Heart right ventricle (tissue), 16 donors: Measurements from ENCODE around the gene CAMK2N1. TPM values are rescaled to one million over a fixed set of nuclear protein-coding genes. Genes with fewer than 3 reads are reported as not detected.

ENCODE experiments used
- ATAC-seq, 8 donors: fragments of 200-7000 bp; cut with Tn5 transposase; one replicate each; pipeline ENCODE4 v1.9.1; 2020; ENCODE audit warnings: mild to moderate bottlenecking in 8 of 8, moderate library complexity in 8 of 8, moderate number of reproducible peaks in 1 of 8
- DNase-seq, 2 donors: peaks; one replicate each; pipeline ENCODE4 v3.0.0-alpha.2; 2020
- H3K27ac ChIP-seq, 10 donors: fragments of 200-600 bp; sonication (generic) in 2 of 10; one replicate each; pipeline versions ENCODE4 v1.5.0 to v1.8.0; 2020 to 2022; ENCODE audit warnings: mild to moderate bottlenecking in 3 of 10
- H3K27me3 ChIP-seq, 7 donors: fragments of 200-600 bp; one replicate each; pipeline ENCODE4 v1.8.0; 2021 to 2022; ENCODE audit warnings: mild to moderate bottlenecking in 2 of 7
- H3K36me3 ChIP-seq, 9 donors: fragments of 200-600 bp; sonication (generic) in 1 of 9; one replicate each; pipeline versions ENCODE4 v1.5.0 to v1.8.0; 2020 to 2022; ENCODE audit warnings: mild to moderate bottlenecking in 2 of 9
- H3K4me1 ChIP-seq, 9 donors: fragments of 200-600 bp; sonication (generic) in 1 of 9; one replicate each; pipeline versions ENCODE4 v1.5.0 to v1.8.0; 2020 to 2022; ENCODE audit warnings: mild to moderate bottlenecking in 4 of 9
- H3K4me3 ChIP-seq, 10 donors: fragments of 200-600 bp; sonication (generic) in 2 of 10; one replicate each; pipeline versions ENCODE4 v1.5.0 to v1.8.0; 2020 to 2022; ENCODE audit warnings: mild to moderate bottlenecking in 7 of 10, moderate library complexity in 2 of 10
- H3K9me3 ChIP-seq, 11 donors: fragments of 200-600 bp in 10 of 11; sonication (generic) in 2 of 11; one replicate each; pipeline versions ENCODE4 v1.5.0 to v1.8.0; 2013 to 2022; ENCODE audit warnings: mild to moderate bottlenecking in 2 of 11, control low read depth in 1 of 11, moderate library complexity in 1 of 11
- CTCF ChIP-seq, 9 donors: fragments of 200-600 bp; sonication (generic) in 2 of 9; IDR thresholded peaks; one replicate each; pipeline versions ENCODE4 v1.5.0 to v1.8.0; 2021 to 2022; ENCODE audit warnings: antibody characterized with exemption in 9 of 9, mild to moderate bottlenecking in 5 of 9, moderate library complexity in 1 of 9
- WGBS, 2 donors: extraction: QIAGEN DNeasy Blood & Tissue Kit; methylation state at CpG; one replicate each; pipeline ENCODE4 v1.1.7; 2013; ENCODE audit warnings: inconsistent platforms in 1 of 2; 5-methylcytosine and 5-hydroxymethylcytosine counted together
- intact Hi-C, 10 donors: fragments of 100-400 bp; cut with DNase I; formaldehyde crosslinking; loops; one replicate each; pipeline versions ENCODE4 v1.11.1 to v1.14.2; 2022
- polyA plus RNA-seq, 2 donors: library from polyadenylated mRNA; stranded (reverse); fragments of 200-250 nt; gene quantifications; one replicate each; pipeline ENCODE4 v1.2.3, GENCODE V29; 2013
- total RNA-seq, 10 donors: library from RNA; stranded (reverse); fragmentation: NEBNext Ultra II Directional in 3 of 10; extraction: Animal tissue kit (Norgen Biotek cat#: 25700) in 3 of 10; gene quantifications; one replicate each; pipeline versions ENCODE4 v1.2.1 to v1.2.4, GENCODE V29; 2021 to 2023
- donor health status: Arrhythmogenic right ventricular cardiomyopathy.
- donor health status: ischemic (EF 13 %, LVEDD 7.1; RV severe dilation, severe dysfunction).
- donor health status: healthy with polysubstance abuse.
- donor health status: DM: no; HTN: yes; CAD: no.
- donor health status: DM: no; HTN: no; CAD: no.
- donor health status: ischemic (EF 25% LVEDD 6.9; RV normal size, moderate dysfunction).
- donor health status: ischemic (EF 25% LVEDD 5.7; RV mildly dilated, moderate dysfunction).
- donor health status: healthy.
- donor health status: DM: yes; HTN: yes; CAD: no.
- donor health status: Ischemic cardiomyopathy.
- donor health status: ischemic (EF 35%, LVEDD 5.7; RV mildly dilated, moderate dysfunction).
- donor health status: nonischemic (EF 11% LVEDD 7.7; RV severe dilation, severe dysfunction).
- donor health status: DM: yes; HTN: yes; CAD: no.
- donor health status: PGD.
- donor health status: ischemic (EF 29% LVEDD 5.4; RV normal size, mild dysfunction).
- donor health status: nonischemic (EF 23%, LVEDD 6.1; RV moderate dilation, normal function).

Gene CAMK2N1
- total and polyA plus RNA-seq, 12 donors: 4.0 to 12.9 (median 8.5) TPM

- Histone ChIP-seq H3K4me1 (peaks cover 0 to 7% (median 0%) of the 10 kb centered on the region in 9 donors), H3K36me3 (no peaks in the 10 kb centered on the region), H3K4me3 (no peak overlapping the region), H3K9me3 (no peaks in the 10 kb centered on the region), H3K27ac (no peak overlapping the region), H3K27me3 (peaks cover 0 to 37% (median 19%) of the 10 kb centered on the region in 7 donors)
- no peak for TF ChIP-seq CTCF (IDR thresholded peaks at IDR 0.05)
- WGBS, 2 donors: 52 to 56% methylated on average over 3 of the region's 3 CpGs
- intact Hi-C loops: loop anchor here in 1 of 10 donors (5.0 kb wide), 1 partner anchor 38 kb away; no protein-coding TSS in a partner anchor
- peak in 7 of 8 donors; percentile 53 to 83 (median 74) for ATAC-seq
- no peak for DNase-seq
Observed at GRCh38 chr1:20470194-20470593, 15.8 kb downstream of the CAMK2N1 start.

GRCh38 chr1:20469406-20470076 lies 16.5 kb downstream of the CAMK2N1 start:
- intact Hi-C loops: loop anchor here in 1 of 10 donors (5.0 kb wide), 1 partner anchor 37 kb away; no protein-coding TSS in a partner anchor
- Histone ChIP-seq H3K27me3 (peaks cover 0 to 33% (median 22%) of the 10 kb centered on the region in 7 donors), H3K27ac (no peak overlapping the region), H3K4me1 (peaks cover 0 to 7% (median 0%) of the 10 kb centered on the region in 9 donors), H3K4me3 (no peak overlapping the region), H3K36me3 (no peaks in the 10 kb centered on the region), H3K9me3 (no peaks in the 10 kb centered on the region)
- DNase-seq (no peak), ATAC-seq (no peak)
- WGBS, 2 donors: 96 to 100% methylated on average over 1 of the region's 1 CpG
- TF ChIP-seq CTCF (IDR thresholded peaks at IDR 0.05): no peak

- no peak overlapping the region for H3K4me3 ChIP-seq
- 70 to 73% methylated on average over 9 of the region's 9 CpGs for WGBS, 2 donors
- intact Hi-C loops: no loop called here
- TF ChIP-seq CTCF (IDR thresholded peaks at IDR 0.05): no peak
- no peak overlapping the region for H3K27ac ChIP-seq
- H3K27me3 ChIP-seq: peaks cover 0 to 24% (median 6%) of the 10 kb centered on the region in 7 donors
- ATAC-seq (no peak), DNase-seq (no peak)
- H3K9me3 ChIP-seq: peaks cover 0 to 4% (median 0%) of the 10 kb centered on the region in 11 donors
- H3K4me1 ChIP-seq: peaks cover 0 to 6% (median 0%) of the 10 kb centered on the region in 9 donors
- H3K36me3 ChIP-seq: no peaks in the 10 kb centered on the region
Observed at GRCh38 chr1:20466273-20466672, 19.7 kb downstream of the CAMK2N1 start.

- H3K4me3 ChIP-seq: no peak overlapping the region
- intact Hi-C loops: no loop called here
- H3K9me3 ChIP-seq: peaks cover 0 to 4% (median 0%) of the 10 kb centered on the region in 11 donors
- H3K4me1 ChIP-seq: no peaks in the 10 kb centered on the region
- ATAC-seq: no peak
- no peak for DNase-seq
- H3K36me3 ChIP-seq: no peaks in the 10 kb centered on the region
- peaks cover 0 to 27% (median 10%) of the 10 kb centered on the region in 7 donors for H3K27me3 ChIP-seq
- no peak overlapping the region for H3K27ac ChIP-seq
- no peak for TF ChIP-seq CTCF (IDR thresholded peaks at IDR 0.05)
- 67 to 75% methylated on average over 5 of the region's 5 CpGs for WGBS, 2 donors
Observed at GRCh38 chr1:20465187-20465586, 20.8 kb downstream of the CAMK2N1 start.
